Measurements from ENCODE around the gene NTRK3. TPM values are rescaled to one million over a fixed set of nuclear protein-coding genes. Genes with fewer than 3 reads are reported as not detected.

Gene NTRK3
- total and polyA plus RNA-seq, 4 experiments from 2014 or later = 0.67 TPM; not detected in 3

DNA sequence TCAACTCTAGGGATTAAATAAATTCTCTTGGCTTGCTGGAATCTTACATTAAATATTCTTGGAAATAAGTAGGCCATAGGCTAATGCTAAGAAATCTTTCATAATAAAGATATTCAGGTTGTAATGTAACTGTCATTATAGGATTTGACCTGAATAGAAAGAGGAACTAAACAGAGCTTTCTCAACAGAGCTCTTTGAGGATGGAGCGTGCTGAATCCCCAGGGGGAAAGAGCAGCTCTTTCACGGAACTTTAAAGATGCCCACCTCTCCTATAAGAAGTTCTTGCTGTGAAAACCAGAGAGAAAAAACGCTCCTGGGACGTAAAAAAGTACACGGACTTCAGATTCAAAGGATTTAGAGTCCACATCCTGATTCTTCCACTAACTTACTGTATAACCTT, 77.9 kb downstream of the NTRK3 start:
- no peaks in the 10 kb centered on the region for H3K4me1 Mint-ChIP-seq
- no peaks in the 10 kb centered on the region for H3K36me3 Mint-ChIP-seq
- Histone ChIP-seq H3K4me3 (ENCODE audit: low read length in 2 of 2) (no peak overlapping the region), H3K27ac (ENCODE audit: low read depth, low read length) (no peak overlapping the region), H3K36me3 (ENCODE audit: insufficient read depth, low read length) (no peaks in the 10 kb centered on the region), H3K9me3 (ENCODE audit: control insufficient read depth in 1 of 2, low read length in 2 of 2) (no peaks in the 10 kb centered on the region), H3K4me1 (ENCODE audit: insufficient read depth, low read length) (no peaks in the 10 kb centered on the region), H3K27me3 (ENCODE audit: insufficient read depth, low read length) (no peaks in the 10 kb centered on the region)
- POLR2A ChIA-PET (ENCODE audit: partially characterized antibody) = no interaction called here
- DNase-seq = no peak
- H3K27me3 Mint-ChIP-seq = peaks cover 3 to 12% of the 10 kb centered on the region in 2 donors
- CTCF ChIA-PET (ENCODE audit: partially characterized antibody) = interaction anchor here (0.9 kb wide), 1 partner anchor 68 kb away, joined by 3 read pairs; no protein-coding TSS in a partner anchor
- H3K4me3 Mint-ChIP-seq = no peak overlapping the region
- no peaks in the 10 kb centered on the region for H3K9me3 Mint-ChIP-seq
- no peak overlapping the region for H3K27ac Mint-ChIP-seq
- intact Hi-C loops (cut with micrococcal nuclease) = no loop called here

DNA sequence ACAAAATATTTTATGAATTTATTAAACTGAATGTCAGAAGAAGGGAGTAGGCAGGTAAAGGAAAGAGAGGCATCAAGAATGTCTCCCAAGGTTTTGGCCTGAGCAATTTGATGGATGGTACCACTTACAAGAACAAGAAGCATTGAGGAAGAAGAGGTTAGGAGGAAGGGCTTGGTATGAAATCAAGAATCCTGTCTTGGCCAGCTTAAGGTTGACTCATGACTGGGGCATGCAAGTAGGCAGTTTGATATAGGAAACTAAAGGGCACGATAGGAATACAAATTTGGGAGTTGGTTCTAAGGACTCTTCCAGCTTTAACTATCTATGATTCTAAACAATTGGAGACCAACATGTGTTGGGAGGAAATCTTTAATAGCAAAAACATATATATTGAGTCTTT, 79.1 kb downstream of the NTRK3 start:
- no peaks in the 10 kb centered on the region for H3K36me3 ChIP-seq (ENCODE audit: insufficient read depth, low read length)
- Mint-ChIP-seq H3K4me1 (no peaks in the 10 kb centered on the region), H3K4me3 (no peak overlapping the region), H3K27ac (no peak overlapping the region), H3K36me3 (no peaks in the 10 kb centered on the region), H3K9me3 (no peaks in the 10 kb centered on the region), H3K27me3 (peaks cover 5% of the 10 kb centered on the region in 2 donors)
- H3K9me3 ChIP-seq (ENCODE audit: control insufficient read depth in 1 of 2, low read length in 2 of 2) = no peaks in the 10 kb centered on the region
- DNase-seq = no peak
- intact Hi-C loops (cut with micrococcal nuclease) = no loop called here
- H3K27ac ChIP-seq (ENCODE audit: low read depth, low read length) = no peak overlapping the region
- ChIA-PET CTCF (ENCODE audit: partially characterized antibody) (no interaction called here), POLR2A (ENCODE audit: partially characterized antibody) (no interaction called here)
- no peaks in the 10 kb centered on the region for H3K27me3 ChIP-seq (ENCODE audit: insufficient read depth, low read length)
- no peak overlapping the region for H3K4me3 ChIP-seq (ENCODE audit: low read length in 2 of 2)
- no peaks in the 10 kb centered on the region for H3K4me1 ChIP-seq (ENCODE audit: insufficient read depth, low read length)

DNA sequence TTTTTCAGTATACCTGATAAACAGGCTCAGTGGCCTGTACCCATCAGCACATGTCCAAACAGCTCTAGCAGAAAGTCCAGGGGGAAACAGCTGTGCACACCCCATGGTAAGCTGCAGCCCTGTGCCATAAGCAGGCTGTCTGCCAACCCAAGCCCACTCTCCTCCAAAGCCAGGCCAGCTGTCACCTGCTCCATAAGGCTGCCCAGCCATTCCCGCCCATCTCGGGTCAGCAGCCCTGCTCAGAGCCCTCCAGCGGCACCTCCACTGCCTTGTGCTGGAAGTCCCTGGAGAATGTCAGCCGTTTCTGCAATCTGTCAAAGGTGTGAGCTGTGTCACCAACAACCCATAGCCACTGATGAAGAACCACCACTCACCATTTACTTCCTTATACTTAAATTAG, 82.0 kb downstream of the NTRK3 start:
- Histone ChIP-seq H3K4me3 (ENCODE audit: low read length in 2 of 2) (no peak overlapping the region), H3K9me3 (ENCODE audit: control insufficient read depth in 1 of 2, low read length in 2 of 2) (no peaks in the 10 kb centered on the region), H3K27me3 (ENCODE audit: insufficient read depth, low read length) (no peaks in the 10 kb centered on the region), H3K36me3 (ENCODE audit: insufficient read depth, low read length) (no peaks in the 10 kb centered on the region), H3K27ac (ENCODE audit: low read depth, low read length) (no peak overlapping the region), H3K4me1 (ENCODE audit: insufficient read depth, low read length) (no peaks in the 10 kb centered on the region)
- DNase-seq = no peak
- ChIA-PET CTCF (ENCODE audit: partially characterized antibody) (no interaction called here), POLR2A (ENCODE audit: partially characterized antibody) (no interaction called here)
- Mint-ChIP-seq H3K27ac (no peak overlapping the region), H3K27me3 (peaks cover 5% of the 10 kb centered on the region in 2 donors), H3K9me3 (no peaks in the 10 kb centered on the region), H3K36me3 (no peaks in the 10 kb centered on the region), H3K4me3 (no peak overlapping the region), H3K4me1 (no peaks in the 10 kb centered on the region)
- intact Hi-C loops (cut with micrococcal nuclease) = no loop called here

DNA sequence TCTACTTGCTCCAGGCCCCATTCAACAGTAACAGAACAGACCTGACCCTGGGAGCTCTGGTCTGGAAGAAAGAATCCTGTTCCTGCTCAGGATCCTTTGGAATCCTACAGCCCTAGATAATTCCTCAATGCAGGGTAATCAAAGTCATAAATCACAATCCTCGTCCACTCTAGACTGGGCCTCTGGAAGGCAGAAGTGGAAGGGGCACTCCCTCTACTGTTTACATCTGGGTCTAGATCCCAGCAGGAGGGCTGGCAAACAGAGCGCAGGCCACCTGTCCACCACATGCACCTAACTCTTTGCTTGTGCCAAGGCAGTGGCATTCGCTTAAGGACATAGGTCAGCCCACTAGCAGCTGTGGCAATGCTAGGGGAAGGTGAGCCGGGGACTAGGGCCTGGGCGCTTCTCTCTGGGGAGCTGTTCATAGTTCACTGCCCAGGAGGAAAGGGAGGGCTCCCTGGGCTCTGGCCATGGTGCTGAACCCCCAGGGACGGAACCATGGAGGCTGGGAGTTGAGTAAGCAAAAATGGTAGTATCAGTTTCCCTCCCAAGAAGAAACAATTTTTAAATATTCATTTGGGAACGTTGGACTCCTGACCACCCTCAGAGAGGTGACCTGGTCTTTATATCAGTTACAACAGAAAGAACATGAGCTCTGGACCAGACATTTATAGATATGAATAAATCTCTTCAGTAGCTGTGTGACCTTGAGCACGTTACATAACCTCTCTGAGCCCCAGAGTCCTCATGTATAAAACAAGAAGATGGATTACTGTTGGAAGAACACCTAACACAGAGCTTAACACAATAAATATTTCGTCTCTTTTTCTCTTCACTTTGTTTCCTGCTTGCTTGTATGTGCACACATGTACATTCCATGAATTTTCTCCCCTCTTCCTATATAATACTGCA, 90.2 kb downstream of the NTRK3 start:
- no peaks in the 10 kb centered on the region for H3K4me1 ChIP-seq (ENCODE audit: insufficient read depth, low read length)
- intact Hi-C loops (cut with micrococcal nuclease) = no loop called here
- no peaks in the 10 kb centered on the region for H3K4me1 Mint-ChIP-seq

DNA sequence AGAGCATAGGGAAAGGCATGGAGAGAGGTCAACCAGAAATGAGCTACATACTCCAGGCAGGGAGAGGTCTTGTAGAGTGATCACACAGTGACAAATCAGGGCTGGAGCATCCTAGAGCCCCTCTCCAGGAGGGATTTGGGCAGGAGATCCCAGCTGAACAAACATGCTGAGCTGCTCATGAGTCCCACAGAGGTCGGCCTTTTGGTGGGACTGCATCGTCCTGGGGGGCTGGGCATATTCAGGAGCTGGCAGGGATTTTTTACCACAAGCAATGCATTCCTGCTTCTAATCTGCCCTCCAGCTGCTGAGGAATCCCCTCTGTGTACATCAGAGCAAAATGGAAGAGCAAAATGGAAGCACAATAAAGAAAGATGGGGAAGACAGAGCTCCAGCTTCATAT, 94.9 kb downstream of the NTRK3 start:
- peak overlapping the region in 1 of 7 donors; percentile 11 for H3K27ac Mint-ChIP-seq
- intact Hi-C loops (cut with micrococcal nuclease) = no loop called here
- ChIA-PET POLR2A (ENCODE audit: partially characterized antibody) (no interaction called here), CTCF (ENCODE audit: partially characterized antibody) (no interaction called here)
- no peaks in the 10 kb centered on the region for H3K9me3 Mint-ChIP-seq
- H3K9me3 ChIP-seq (ENCODE audit: control insufficient read depth in 1 of 2, low read length in 2 of 2) = no peaks in the 10 kb centered on the region
- no peaks in the 10 kb centered on the region for H3K4me1 Mint-ChIP-seq
- H3K36me3 ChIP-seq (ENCODE audit: insufficient read depth, low read length) = no peaks in the 10 kb centered on the region
- H3K27ac ChIP-seq (ENCODE audit: low read depth, low read length) = no peak overlapping the region
- H3K4me1 ChIP-seq (ENCODE audit: insufficient read depth, low read length) = no peaks in the 10 kb centered on the region
- H3K4me3 Mint-ChIP-seq = no peak overlapping the region
- H3K27me3 Mint-ChIP-seq = peaks cover 2 to 10% of the 10 kb centered on the region in 2 donors
- DNase-seq = no peak
- no peaks in the 10 kb centered on the region for H3K27me3 ChIP-seq (ENCODE audit: insufficient read depth, low read length)
- H3K4me3 ChIP-seq (ENCODE audit: low read length in 2 of 2) = no peak overlapping the region
- no peaks in the 10 kb centered on the region for H3K36me3 Mint-ChIP-seq

More for the DNA sequence above, 90.2 kb downstream of the NTRK3 start:
- no peak for DNase-seq
- H3K27me3 ChIP-seq (ENCODE audit: insufficient read depth, low read length) = no peaks in the 10 kb centered on the region
- Mint-ChIP-seq H3K27ac (no peak overlapping the region), H3K27me3 (peaks cover 0 to 17% of the 10 kb centered on the region in 2 donors), H3K36me3 (no peaks in the 10 kb centered on the region), H3K4me3 (no peak overlapping the region), H3K9me3 (peaks cover 0 to 2% (median 0%) of the 10 kb centered on the region in 8 donors)
- no peak overlapping the region for H3K27ac ChIP-seq (ENCODE audit: low read depth, low read length)
- CTCF ChIA-PET (ENCODE audit: partially characterized antibody) = no interaction called here
- no peak overlapping the region for H3K4me3 ChIP-seq (ENCODE audit: low read length in 2 of 2)
- POLR2A ChIA-PET (ENCODE audit: partially characterized antibody) = no interaction called here
- H3K36me3 ChIP-seq (ENCODE audit: insufficient read depth, low read length) = no peaks in the 10 kb centered on the region
- H3K9me3 ChIP-seq (ENCODE audit: control insufficient read depth in 1 of 2, low read length in 2 of 2) = no peaks in the 10 kb centered on the region

DNA sequence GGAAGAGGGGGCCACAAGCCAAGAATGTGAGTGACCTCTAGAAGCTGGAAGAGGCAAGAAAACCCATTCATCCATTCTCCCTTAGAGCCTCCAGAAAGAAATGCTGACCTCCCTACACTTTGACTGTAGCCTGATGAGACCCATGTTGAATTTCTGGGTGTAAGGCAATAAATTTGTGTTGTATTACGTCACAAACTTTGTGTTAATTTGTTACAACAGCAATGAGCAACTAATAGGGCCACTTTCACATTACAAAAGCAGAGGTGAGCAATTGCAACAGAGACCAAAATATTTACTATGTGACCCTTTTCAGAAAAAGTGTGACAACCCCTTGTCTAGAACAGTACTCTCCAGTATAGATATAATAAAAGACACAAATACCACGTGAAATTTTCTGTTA, 101.2 kb downstream of the NTRK3 start:
- no peak overlapping the region for H3K27ac Mint-ChIP-seq
- no peak overlapping the region for H3K4me3 Mint-ChIP-seq
- H3K4me1 ChIP-seq (ENCODE audit: insufficient read depth, low read length) = no peaks in the 10 kb centered on the region
- no peaks in the 10 kb centered on the region for H3K27me3 ChIP-seq (ENCODE audit: insufficient read depth, low read length)
- H3K9me3 Mint-ChIP-seq = no peaks in the 10 kb centered on the region
- no peak overlapping the region for H3K4me3 ChIP-seq (ENCODE audit: low read length in 2 of 2)
- no peaks in the 10 kb centered on the region for H3K36me3 ChIP-seq (ENCODE audit: insufficient read depth, low read length)
- H3K9me3 ChIP-seq (ENCODE audit: control insufficient read depth in 1 of 2, low read length in 2 of 2) = no peaks in the 10 kb centered on the region
- no peaks in the 10 kb centered on the region for H3K36me3 Mint-ChIP-seq
- DNase-seq = no peak
- H3K27ac ChIP-seq (ENCODE audit: low read depth, low read length) = no peak overlapping the region
- H3K4me1 Mint-ChIP-seq = no peaks in the 10 kb centered on the region
- intact Hi-C loops (cut with micrococcal nuclease) = no loop called here
- ChIA-PET POLR2A (ENCODE audit: partially characterized antibody) (no interaction called here), CTCF (ENCODE audit: partially characterized antibody) (no interaction called here)
- peaks cover 4 to 5% of the 10 kb centered on the region in 2 donors for H3K27me3 Mint-ChIP-seq

DNA sequence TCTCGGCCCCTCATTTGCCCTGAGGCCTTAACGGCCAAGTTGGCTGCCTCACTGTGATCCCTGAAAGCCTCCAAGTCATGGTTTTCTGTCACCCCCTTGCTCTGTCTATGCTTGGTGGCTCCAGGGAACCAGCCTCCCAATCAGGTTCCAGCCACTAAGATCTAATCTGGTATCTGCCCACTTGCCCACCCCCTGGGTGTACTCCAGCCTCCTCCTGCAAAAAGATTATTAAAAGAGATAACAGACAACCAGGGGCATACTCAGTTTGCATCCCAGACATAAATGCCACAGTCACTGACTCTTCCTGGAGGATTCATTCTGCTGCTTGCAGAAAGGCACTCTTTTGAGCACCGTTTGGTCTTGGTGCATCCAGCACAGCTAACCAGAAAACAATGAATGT, 103.9 kb downstream of the NTRK3 start:
- Histone ChIP-seq H3K9me3 (ENCODE audit: control insufficient read depth in 1 of 2, low read length in 2 of 2) (no peaks in the 10 kb centered on the region), H3K36me3 (ENCODE audit: insufficient read depth, low read length) (no peaks in the 10 kb centered on the region), H3K4me3 (ENCODE audit: low read length in 2 of 2) (no peak overlapping the region), H3K27me3 (ENCODE audit: insufficient read depth, low read length) (no peaks in the 10 kb centered on the region), H3K4me1 (ENCODE audit: insufficient read depth, low read length) (no peaks in the 10 kb centered on the region), H3K27ac (ENCODE audit: low read depth, low read length) (no peak overlapping the region)
- Mint-ChIP-seq H3K4me3 (no peak overlapping the region), H3K4me1 (no peaks in the 10 kb centered on the region), H3K9me3 (no peaks in the 10 kb centered on the region), H3K27ac (no peak overlapping the region), H3K36me3 (no peaks in the 10 kb centered on the region), H3K27me3 (peaks cover 4 to 5% of the 10 kb centered on the region in 2 donors)
- ChIA-PET CTCF (ENCODE audit: partially characterized antibody) (no interaction called here), POLR2A (ENCODE audit: partially characterized antibody) (no interaction called here)
- intact Hi-C loops (cut with micrococcal nuclease) = no loop called here
- DNase-seq = no peak

All from CD4-positive, alpha-beta memory T cell (primary cell).